DND-41 (cell line): ENCODE data around the gene GLYATL3.

Source experiments
- EZH2 ChIP-seq: IDR thresholded peaks from 3 replicates; pipeline ENCODE4 v1.6.1; 2012; ENCODE audit warnings: borderline replicate concordance, low read depth, mild to moderate bottlenecking, moderate library complexity, low read length, inconsistent platforms; ENCODE audit not compliant: severe bottlenecking
- TF ChIP-seq, protein P1 (sequence below): IDR thresholded peaks from 2 replicates; pipeline ENCODE4 v1.5.1; 2012; ENCODE audit warnings: borderline replicate concordance, low read length, moderate library complexity, mild to moderate bottlenecking; ENCODE audit not compliant: poor library complexity, severe bottlenecking; ENCODE audit errors: extremely low read depth

DNA sequence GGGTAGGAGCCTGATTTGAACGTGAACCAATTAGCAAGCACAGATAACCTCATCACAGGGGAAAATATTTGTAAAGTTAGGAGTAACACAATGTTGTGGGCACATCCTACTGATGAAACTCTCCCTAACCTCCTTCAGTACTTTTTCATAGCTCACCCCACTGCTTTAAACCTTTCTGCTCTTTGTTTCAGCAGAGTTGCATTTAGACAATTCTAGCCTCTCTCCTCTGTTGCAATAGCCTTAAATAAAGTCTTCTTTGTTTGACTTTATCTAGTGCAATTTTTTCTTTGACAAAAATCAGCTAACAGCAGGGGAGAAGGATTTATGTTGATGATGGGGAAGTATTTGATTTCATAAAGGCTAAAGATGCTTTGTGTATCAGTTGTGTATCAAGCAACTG lies 64.8 kb downstream of the GLYATL3 start:
- TF ChIP-seq, protein P1, sequence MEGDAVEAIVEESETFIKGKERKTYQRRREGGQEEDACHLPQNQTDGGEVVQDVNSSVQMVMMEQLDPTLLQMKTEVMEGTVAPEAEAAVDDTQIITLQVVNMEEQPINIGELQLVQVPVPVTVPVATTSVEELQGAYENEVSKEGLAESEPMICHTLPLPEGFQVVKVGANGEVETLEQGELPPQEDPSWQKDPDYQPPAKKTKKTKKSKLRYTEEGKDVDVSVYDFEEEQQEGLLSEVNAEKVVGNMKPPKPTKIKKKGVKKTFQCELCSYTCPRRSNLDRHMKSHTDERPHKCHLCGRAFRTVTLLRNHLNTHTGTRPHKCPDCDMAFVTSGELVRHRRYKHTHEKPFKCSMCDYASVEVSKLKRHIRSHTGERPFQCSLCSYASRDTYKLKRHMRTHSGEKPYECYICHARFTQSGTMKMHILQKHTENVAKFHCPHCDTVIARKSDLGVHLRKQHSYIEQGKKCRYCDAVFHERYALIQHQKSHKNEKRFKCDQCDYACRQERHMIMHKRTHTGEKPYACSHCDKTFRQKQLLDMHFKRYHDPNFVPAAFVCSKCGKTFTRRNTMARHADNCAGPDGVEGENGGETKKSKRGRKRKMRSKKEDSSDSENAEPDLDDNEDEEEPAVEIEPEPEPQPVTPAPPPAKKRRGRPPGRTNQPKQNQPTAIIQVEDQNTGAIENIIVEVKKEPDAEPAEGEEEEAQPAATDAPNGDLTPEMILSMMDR, result no peak
- TF ChIP-seq EZH2, result no peak
